ENCODE results near the gene TTLL11. TPM values are rescaled to one million over a fixed set of nuclear protein-coding genes. Genes with fewer than 3 reads are reported as not detected.

The TTLL11 gene
- total RNA-seq, 4 donors from 2014 or later = 7.9 to 14.4 (median 9.7) TPM

DNA sequence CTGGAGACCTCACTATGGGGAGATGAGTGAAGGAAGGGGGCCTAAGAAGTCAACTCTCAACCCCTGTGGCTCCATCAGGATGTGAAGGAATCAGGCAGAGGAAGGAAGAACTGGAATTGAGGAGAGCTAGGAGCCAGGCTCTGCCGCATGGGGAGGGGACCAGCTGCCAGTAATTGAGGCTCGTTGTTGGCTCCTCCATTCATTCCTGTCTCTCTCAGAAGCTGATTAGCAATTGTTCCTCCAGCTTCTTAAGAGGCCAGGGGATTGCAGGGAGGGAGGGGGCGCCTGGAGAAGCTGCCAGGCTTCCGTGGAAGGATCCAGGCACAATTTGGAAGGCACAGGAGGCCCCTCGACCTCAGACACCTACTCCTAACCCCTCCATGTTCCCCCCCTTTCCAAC is 20.5 kb upstream of the TTLL11 start:
- WGBS, 2 donors = 39 to 40% methylated on average over 5 of the region's 5 CpGs
- TF ChIP-seq, protein P1, sequence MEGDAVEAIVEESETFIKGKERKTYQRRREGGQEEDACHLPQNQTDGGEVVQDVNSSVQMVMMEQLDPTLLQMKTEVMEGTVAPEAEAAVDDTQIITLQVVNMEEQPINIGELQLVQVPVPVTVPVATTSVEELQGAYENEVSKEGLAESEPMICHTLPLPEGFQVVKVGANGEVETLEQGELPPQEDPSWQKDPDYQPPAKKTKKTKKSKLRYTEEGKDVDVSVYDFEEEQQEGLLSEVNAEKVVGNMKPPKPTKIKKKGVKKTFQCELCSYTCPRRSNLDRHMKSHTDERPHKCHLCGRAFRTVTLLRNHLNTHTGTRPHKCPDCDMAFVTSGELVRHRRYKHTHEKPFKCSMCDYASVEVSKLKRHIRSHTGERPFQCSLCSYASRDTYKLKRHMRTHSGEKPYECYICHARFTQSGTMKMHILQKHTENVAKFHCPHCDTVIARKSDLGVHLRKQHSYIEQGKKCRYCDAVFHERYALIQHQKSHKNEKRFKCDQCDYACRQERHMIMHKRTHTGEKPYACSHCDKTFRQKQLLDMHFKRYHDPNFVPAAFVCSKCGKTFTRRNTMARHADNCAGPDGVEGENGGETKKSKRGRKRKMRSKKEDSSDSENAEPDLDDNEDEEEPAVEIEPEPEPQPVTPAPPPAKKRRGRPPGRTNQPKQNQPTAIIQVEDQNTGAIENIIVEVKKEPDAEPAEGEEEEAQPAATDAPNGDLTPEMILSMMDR (IDR thresholded peaks at IDR 0.05) = no peak
- no peak for TF ChIP-seq POLR2A (IDR thresholded peaks at IDR 0.05)
- DNase-seq = no peak
- H3K36me3 ChIP-seq = no peaks in the 10 kb centered on the region
- no peak overlapping the region for H3K4me3 ChIP-seq (replicated peaks in 1 of 3)
- no peaks in the 10 kb centered on the region for H3K27me3 ChIP-seq
- H3K27ac ChIP-seq = no peak overlapping the region
- intact Hi-C loops (cut with DNase I) = no loop called here
- H3K9me3 ChIP-seq = no peaks in the 10 kb centered on the region
- no peaks in the 10 kb centered on the region for H3K4me1 ChIP-seq

DNA sequence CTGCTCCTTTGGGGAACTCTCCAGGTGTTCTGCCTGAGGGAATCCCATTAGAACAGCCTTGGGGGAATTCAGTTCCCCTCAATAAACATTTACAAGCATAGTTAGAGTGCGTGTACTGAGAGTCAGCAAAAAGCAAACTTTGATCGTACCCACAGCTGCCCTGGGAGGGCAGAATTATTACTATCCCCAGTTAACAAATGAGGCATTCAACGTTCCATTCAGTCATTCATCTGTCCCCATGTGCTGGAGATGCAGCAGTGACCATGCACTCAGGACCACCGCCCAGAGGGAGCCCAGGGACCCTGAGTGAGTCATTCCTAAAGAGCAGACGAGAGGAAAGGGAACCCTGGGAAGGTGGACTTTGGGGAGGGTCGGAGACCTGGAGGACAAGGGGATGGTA is 19.1 kb upstream of the TTLL11 start:
- Histone ChIP-seq H3K4me3 (replicated peaks in 1 of 3) (no peak overlapping the region), H3K27ac (no peak overlapping the region), H3K9me3 (no peaks in the 10 kb centered on the region), H3K4me1 (no peaks in the 10 kb centered on the region), H3K36me3 (no peaks in the 10 kb centered on the region), H3K27me3 (no peaks in the 10 kb centered on the region)
- intact Hi-C loops (cut with DNase I) = no loop called here
- DNase-seq = no peak
- TF ChIP-seq, protein P1 (IDR thresholded peaks at IDR 0.05) = no peak
- no peak for TF ChIP-seq POLR2A (IDR thresholded peaks at IDR 0.05)
- WGBS, 2 donors = 73 to 76% methylated on average over 6 of the region's 6 CpGs

DNA sequence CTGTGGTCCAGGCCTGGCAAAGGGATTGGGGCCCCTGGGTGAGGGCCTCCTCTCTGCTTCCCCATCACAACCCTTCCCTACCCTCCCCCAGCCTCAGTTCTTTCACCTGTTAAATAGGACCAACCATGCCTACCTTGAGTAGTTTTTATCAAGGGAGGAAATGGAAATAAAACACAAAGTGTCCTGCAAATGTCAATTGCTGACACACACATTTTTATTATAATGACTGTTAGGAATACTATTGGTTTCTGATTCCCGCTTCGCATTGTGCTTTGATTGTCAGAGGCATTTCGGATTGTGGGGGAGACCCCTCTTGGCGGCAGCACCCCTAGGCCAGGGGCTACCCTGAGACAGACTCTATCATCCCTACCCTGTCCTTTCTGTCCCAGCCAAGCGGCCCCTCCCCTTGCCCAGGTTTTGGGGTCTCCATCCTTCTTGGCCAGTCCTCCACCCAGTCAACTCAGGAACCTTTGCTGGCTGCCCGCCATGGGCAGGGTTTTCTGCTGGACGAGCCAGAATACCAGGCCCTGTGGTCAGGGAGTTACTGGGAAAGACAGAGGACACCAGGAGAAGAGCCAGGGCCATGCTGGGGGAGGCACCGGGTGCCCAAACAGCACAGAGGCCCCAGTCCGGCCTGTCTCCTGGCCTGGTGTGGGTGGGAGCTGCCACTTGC is 18.4 kb upstream of the TTLL11 start:
- TF ChIP-seq, protein P1 (IDR thresholded peaks at IDR 0.05) = no peak
- TF ChIP-seq POLR2A (IDR thresholded peaks at IDR 0.05) = no peak
- no peaks in the 10 kb centered on the region for H3K9me3 ChIP-seq
- DNase-seq = no peak
- H3K4me1 ChIP-seq = no peaks in the 10 kb centered on the region
- H3K4me3 ChIP-seq (replicated peaks in 1 of 3) = no peak overlapping the region
- no peaks in the 10 kb centered on the region for H3K36me3 ChIP-seq
- 88 to 89% methylated on average over 8 to 9 of the region's 9 CpGs for WGBS, 2 donors
- intact Hi-C loops (cut with DNase I) = no loop called here
- H3K27ac ChIP-seq = no peak overlapping the region
- no peaks in the 10 kb centered on the region for H3K27me3 ChIP-seq

DNA sequence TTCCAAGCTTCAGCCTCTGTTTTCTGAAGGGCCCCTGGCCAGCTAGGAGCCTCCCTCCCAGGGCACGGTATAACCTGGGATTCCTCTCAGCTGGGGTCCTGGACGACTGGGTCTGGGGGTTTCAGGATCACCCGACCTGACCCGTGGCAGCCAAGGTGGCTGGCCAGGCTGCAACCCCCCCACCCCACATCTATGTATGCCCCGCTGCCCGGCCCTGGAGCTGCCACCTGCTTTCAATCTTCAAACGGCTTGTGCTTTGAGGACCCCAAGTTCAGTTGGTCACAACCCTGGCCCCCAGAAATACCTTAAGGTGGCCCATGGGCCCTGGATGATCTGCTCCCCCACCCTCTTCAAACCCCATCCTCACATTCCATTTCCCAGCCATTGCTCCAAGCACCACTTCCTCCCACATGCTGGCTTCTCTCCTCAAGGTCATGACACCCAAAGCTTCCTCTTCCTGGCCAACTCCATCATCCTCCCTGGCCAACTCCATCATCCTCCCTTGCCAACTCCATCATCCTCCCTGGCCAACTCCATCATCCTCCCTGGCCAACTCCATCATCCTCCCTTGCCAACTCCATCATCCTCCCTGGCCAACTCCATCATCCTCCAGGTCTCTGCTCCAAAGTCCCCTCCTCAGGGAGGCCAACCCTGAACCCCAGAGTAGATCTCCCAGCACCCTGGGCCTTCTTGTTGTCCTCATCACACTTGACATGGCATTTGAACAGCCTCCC is 17.2 kb upstream of the TTLL11 start:
- no peaks in the 10 kb centered on the region for H3K4me1 ChIP-seq
- 77 to 80% methylated on average over 6 of the region's 7 CpGs for WGBS, 2 donors
- H3K9me3 ChIP-seq = no peaks in the 10 kb centered on the region
- DNase-seq = no peak
- H3K4me3 ChIP-seq (replicated peaks in 1 of 3) = no peak overlapping the region
- intact Hi-C loops (cut with DNase I) = no loop called here
- no peak for TF ChIP-seq POLR2A (IDR thresholded peaks at IDR 0.05)
- TF ChIP-seq, protein P1 (IDR thresholded peaks at IDR 0.05) = no peak
- H3K27ac ChIP-seq = no peak overlapping the region
- no peaks in the 10 kb centered on the region for H3K27me3 ChIP-seq
- H3K36me3 ChIP-seq = no peaks in the 10 kb centered on the region
